Embryonic facial prominence (tissue), 1 donor: ENCODE data around the gene SLC12A5.

Source experiments
- DNase-seq: peaks from one replicate; pipeline ENCODE4 v3.0.0-alpha.2; 2016; ENCODE audit errors: extremely low spot score

The SLC12A5 gene

DNA sequence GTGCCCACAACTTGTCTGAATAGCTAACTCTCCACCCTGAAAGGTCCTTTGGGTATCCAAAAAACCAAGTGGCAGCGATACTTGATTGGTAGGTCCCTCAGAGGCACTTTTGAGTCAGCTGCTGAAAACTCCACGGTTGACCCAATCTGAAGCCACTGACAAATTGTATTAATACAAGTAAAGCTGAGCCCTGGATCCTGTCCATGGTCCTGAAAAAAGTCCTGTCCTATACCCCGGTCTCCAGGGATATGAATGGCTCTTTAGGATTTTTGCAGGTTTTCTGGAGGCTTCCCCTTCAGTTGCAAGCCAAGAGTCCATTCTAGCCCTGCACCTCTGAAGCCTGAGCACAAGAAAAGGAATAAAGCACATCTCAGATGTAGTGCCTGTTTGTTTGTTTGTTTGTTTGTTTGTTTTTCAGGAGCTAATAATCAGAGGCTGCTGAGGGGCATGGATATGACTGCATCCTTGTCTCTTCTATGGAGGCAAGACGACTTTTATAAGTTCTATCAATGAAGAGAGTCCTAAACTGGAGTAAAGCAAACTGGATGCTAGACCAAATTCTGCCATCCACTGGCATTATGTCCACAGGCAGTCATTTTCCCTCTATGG is 1.7 kb upstream of the SLC12A5 start:
- DNase-seq, result no peak

DNA sequence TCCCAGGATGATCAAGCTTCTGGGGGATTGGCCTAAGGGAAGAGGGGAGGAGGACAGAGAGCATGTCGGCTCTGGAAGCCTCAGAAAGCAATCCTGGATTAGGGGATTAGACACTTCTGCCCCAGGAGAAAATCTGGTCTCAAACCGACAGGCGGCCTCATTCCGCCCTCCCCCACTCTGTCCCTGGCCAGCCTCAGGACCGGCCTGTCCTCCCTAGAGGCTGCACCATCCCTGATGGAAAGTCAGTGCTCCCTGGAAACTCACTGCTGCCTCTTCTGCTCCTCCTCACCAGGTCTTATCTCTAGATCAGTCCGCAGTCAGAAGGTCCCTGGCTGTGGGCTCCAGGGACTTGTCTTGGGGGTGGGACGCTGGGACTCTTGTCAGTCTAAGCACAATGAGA is 905 bp upstream of the SLC12A5 start:
- DNase-seq, result no peak

DNA sequence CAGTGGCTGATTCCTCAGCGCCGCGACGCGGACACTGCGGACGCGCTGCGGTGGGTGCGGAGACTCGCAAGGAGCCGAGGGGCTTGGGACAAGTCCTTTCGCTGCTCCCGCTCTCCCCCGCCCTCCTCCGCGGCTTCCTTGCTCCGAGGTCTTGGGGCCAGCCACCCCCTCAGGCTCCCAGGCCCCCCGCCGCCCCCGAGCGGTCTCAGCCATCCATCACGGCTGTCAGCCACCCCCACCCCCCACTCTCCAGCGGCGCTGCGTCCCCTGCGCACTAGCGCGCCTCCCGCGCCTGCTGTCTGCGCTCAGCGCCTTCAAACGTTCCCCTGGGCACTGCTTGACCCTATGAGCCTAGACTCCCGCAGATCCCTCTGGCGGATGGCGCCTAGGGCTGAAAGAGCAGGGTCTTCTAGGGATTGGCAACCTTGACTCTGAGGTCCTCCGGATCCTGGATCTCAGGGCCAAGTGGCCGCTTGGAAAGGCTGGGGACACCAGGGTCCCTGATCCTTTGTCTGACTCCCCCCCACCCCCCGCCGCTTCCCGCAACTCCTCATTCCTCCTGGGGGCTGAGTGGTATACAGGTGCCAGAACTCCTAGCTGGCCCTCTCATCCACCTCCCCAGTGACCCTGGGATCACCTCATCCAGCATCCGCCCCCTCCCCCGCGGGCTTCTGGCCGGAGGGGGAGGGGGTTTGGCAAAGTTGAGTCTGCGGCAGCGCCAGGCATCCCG is 1.4 kb downstream of the SLC12A5 start:
- no peak for DNase-seq

DNA sequence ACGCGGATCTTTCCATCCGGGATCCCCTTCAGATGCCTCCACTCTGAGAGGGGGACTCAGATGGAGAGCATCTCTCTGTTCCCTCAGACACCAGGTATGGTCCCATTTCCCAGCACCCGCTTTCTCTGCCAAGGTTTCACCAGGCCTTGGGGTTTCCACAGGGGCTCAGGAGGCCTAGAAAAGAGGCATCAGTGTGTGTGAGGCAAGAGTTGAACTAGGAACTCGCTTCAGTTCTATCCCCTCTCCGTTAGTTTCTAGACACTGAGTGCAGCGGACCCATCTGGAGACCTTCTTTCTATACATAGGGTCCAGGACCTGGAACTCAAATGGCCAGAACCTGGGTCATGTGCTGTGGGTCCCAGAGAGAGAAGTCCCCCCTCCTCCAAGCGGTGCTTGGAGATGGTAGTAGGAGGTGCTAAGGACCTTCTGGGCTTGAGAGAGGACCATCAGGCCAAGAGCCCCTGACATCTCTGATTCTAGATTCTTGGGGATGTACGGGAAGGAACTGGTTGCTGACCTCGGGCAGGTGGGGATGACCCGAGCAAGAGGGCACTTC is 2.1 kb downstream of the SLC12A5 start:
- no peak for DNase-seq

DNA sequence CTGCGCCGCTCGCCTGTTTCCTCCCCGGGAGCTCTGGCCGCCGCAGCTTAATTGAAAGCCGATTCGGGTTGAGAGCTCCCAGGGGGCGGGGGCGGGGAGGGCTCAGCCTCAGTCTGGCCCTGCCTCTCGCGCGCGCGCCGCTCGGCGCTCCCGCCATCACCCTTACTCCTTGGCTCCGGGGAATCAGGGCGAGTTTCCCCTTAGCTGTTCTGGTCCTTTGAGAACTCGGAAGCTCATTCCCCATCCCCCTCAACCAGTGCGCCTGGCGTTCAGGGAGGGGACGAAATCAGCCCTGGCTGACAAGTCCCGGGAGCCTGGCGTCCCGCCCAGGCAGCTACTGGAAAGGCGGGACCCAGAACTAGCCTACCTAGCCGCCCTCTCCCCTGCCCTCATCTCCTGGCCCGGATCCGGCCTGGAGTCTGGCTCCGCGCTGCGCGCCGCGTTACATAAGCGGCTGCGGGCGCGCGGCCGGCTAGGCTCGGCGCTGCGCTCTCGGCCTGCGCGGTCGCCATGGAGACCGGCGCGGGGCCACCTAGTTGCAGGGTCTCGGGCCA is 2.8 kb downstream of the SLC12A5 start:
- no peak for DNase-seq

DNA sequence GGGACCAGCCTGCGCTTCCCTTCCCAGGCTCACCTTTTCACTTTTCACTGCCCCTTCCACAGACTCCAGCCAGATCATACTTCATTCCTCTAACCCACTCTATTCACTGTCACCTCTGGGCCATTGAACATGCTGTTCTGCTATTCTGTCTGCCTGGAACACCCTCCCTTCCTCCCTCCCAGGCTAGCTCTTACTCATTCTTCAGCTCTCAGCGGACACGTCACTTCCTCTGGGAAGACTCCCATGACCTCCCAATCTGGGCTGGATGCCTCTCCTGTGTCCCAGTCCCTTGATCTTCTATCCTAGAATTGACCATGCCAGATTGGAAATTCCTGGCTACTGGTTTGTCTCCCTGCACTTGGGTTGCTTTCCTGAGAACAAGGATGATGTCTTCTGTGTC is 5.0 kb downstream of the SLC12A5 start:
- DNase-seq, result no peak

DNA sequence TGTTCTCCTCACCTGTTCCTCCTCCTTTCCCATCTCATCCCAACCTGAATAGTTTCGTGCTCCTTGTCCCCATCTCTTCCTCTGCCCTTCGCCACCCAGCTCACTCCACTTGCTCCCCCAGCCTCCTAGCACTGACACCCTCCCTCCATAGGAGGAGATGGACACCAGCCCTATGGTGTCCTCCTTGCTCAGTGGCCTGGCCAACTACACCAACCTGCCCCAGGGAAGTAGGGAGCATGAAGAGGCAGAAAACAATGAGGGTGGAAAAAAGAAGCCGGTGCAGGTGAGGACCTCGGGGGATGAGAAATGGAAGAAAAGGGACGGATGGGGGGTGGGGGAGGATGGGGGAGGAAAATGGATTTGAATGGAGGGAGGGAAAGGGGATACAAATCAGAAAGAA is 6.2 kb downstream of the SLC12A5 start:
- no peak for DNase-seq

DNA sequence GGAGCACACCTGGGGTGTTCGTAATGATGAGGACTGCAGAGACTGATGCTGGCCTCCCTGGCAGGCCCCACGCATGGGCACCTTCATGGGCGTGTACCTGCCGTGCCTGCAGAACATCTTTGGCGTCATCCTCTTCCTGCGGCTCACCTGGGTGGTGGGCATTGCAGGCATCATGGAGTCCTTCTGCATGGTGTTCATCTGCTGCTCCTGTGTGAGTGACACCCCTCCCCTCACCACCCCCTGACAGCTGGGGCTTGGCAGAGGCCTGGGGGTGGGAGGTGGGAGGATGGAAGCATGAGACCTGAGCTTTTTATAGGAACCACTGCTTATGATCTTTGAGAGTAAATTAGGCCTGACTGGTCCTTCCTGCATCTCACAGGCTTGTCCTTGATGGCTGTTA is 6.7 kb downstream of the SLC12A5 start:
- no peak for DNase-seq

DNA sequence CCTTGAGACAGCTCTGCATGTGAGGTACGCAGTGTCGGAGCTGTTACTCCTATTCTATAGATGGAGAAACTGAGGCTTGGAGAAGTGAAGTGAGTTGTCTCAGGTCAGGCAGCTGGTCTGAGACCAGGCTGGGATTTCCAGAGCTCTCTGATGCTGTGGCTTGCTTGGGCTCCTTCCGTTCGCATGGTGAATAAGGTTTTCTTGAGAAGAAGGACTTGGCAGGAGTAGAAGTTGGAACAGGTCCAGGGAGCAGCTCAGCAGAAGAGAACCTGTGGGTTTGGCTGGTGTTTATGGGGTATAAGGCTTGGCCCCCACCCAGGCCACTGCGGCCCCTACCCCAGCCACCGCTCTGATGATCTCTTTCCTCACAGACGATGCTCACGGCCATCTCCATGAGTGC is 7.4 kb downstream of the SLC12A5 start:
- DNase-seq, result no peak

DNA sequence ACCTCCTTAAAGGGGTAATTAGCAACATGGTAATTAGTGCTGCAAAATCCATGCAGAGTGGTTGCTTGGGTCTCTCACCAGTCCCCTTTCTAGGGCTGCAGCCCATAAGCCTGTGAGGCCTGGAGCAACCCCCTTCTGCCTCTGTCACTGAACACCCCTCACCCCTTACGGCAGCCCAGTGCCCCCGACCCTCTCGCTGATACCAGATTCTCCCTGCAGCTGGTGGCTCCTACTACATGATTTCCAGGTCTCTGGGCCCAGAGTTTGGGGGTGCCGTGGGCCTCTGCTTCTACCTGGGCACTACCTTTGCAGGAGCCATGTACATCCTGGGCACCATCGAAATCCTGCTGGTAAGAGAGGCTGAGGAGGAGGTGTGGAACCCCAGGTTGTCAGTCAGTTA is 8.0 kb downstream of the SLC12A5 start:
- no peak for DNase-seq

DNA sequence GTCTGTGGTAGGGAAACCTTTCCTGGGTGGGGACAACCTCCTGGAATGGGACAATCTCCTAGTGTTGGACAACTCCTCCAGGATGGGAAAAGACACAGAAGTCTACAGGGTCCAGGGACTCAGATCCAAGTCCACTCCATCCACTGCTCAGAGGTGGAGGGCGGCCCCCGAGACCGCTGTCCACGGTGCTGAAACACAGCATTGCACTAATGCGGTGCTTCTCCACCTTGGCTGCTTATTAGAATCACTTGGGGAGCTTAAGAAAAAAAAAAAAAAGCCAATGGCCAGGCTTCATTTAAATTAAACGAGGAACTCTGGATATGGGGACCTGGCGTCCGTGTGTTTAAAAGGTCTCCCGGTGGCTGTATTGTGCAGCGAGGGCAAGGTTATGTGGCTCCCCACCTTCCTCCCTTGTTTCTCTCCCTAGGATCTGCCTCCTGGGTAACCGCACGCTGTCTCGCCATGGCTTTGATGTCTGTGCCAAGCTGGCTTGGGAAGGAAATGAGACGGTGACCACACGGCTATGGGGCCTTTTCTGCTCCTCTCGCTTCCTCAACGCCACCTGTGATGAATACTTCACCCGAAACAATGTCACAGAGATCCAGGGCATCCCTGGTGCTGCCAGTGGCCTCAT is 12.0 kb downstream of the SLC12A5 start:
- DNase-seq, result no peak

DNA sequence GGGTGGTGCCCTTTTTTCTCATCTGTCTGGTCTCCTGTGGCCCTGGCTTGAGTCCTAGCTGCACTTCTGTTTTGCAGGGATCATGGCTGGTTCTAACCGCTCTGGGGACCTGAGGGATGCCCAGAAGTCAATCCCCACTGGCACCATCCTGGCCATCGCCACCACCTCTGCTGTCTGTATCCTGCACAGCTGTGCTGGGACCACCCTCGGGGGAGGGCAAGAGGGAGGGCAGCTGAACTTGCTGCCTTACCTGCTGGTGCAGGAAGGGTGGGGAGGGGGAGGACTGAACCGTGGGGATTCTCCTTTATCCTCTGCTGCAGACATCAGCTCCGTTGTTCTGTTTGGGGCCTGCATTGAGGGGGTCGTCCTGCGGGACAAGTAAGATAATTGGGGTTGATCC is 14.5 kb downstream of the SLC12A5 start:
- DNase-seq, result no peak

DNA sequence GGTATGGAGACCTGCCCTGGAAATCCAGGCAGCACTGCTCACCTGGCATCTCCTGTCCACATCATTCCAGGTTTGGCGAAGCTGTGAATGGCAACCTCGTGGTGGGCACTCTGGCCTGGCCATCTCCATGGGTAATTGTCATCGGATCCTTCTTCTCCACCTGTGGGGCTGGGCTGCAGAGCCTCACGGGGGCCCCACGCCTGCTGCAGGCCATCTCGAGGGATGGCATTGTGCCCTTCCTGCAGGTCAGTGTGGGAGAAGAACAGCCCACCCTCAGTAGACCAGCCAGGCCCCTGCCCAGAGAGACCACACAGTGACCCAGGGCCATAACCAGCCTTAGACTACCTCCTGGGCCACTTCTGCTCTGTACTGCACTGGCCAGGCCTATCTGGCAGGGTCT is 15.9 kb downstream of the SLC12A5 start:
- DNase-seq, result no peak

DNA sequence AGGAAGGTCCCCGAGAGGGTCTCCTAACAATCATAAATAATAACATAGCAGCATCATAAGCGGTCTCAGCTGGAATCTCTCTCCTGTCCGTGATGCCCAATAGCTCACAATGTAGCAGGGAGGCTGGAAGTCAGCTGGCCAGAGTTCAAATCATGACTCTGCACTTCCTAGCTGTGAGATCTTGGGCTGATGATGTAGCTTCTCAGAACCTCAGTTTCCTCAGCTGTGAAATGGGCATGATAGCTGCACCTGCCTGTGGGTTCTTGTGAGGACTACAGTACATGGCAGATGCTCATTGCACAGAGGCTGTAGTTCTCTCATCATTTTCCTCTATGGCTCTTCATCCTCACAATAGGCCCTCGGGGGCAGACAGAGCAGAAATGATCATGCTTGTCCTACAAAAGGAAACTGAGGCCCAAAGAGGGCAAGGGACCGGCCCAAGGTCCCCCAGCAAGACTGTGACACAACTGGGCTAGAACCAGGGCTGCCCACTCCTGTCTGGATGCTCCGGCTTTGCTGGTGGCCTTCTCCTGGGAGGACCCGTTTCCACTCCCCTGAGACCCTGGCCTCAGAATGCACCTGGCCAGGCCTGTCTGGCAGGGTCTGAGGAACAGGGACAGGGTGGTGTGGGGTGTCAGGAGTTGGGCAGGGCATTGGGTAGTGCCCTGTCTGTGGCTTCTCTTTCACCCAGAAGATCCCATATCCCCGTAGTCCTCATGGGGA is 17.7 kb downstream of the SLC12A5 start:
- DNase-seq, result no peak

DNA sequence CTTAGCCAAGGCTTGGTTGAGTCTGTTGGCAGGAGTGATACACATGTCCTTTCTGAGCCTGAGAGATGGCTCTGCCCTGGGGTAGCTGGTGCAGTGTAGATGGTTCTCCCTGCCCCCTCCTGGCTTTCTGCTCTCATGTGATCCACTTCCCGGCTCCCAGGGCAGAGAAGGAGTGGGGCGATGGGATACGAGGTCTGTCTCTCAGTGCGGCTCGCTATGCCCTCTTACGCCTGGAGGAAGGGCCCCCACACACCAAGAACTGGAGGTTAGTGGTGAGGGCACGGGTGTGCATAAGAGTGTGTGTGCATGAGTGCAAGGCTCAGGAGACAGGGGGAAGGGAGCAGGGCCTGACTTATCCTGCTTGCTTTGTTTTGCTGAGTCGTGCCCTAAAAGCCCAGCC is 18.8 kb downstream of the SLC12A5 start:
- DNase-seq, result no peak

DNA sequence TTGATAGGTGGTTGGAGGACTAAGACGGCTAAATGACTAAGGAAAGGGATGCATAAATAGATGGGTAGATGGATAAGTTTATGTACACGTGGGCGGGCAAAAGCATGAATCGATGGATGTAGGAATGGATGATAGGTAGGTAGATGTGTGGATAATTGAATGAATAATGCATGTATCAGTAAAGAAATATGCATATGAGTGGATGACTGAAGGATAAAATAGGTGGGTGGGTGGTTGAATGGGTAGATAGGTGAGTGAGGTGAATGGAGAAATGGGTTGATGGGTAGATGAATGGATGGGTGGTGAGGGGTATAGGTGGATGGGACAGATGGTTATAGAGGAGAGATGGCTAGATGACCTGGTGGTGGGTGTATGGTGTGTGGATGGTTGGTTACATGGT is 20.2 kb downstream of the SLC12A5 start:
- DNase-seq, result no peak

DNA sequence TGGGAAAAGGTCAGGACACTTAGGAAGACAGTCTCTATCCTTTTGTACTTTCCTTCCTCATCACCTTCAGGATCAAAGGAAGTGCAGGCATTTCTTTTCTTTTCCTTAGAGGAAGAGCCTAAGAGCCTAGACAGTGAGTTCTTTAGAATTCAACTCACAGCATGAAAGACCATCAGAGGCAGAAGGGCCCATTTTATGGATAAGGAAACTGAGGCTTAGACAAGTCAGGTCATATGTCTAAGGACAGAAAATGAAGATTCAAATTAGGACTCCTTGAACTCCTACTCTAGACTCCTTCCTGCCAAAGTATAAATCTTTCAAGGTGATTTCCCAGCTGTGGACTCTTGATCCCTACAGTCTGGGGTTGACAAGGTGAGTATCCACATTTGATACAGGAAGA is 20.8 kb downstream of the SLC12A5 start:
- DNase-seq, result no peak

DNA sequence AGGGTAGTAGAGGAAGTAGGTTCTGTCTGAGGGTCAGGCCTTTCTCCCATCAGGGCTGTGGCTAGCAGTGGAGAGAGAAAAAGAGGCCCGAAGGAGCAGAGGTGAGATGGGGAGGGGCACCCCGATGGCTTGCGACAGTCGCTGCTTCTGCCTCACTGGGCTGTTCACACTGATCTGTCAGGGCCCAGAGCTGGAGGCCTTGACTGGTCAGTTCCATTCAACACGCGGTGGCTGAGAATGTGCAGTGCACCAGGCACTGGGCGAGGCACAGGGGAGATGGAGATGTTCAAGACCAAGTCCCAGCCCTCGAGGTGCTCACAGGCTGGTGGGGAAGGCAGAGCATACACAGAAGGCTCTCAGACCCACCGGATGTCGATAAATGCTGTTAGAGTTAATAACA is 21.4 kb downstream of the SLC12A5 start:
- DNase-seq, result no peak

DNA sequence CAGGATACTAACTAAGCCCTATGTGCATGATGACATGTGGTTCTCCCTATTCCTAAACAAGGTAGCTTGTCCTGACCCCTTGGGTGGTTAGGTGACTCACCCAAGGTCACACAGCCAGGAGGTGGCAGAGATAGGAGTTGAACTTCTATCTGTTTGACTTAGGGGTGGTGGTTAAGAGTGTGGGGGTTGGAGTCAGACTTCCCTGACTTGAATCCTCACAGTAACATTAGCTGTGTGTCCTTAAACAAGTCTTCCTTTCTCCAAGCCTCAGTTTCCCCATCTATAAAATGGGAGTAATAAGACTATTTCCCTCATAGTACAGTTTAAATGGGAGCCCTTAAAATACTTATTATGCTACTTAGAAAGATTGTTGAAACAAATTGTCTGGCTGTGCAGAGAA is 21.9 kb downstream of the SLC12A5 start:
- no peak for DNase-seq

DNA sequence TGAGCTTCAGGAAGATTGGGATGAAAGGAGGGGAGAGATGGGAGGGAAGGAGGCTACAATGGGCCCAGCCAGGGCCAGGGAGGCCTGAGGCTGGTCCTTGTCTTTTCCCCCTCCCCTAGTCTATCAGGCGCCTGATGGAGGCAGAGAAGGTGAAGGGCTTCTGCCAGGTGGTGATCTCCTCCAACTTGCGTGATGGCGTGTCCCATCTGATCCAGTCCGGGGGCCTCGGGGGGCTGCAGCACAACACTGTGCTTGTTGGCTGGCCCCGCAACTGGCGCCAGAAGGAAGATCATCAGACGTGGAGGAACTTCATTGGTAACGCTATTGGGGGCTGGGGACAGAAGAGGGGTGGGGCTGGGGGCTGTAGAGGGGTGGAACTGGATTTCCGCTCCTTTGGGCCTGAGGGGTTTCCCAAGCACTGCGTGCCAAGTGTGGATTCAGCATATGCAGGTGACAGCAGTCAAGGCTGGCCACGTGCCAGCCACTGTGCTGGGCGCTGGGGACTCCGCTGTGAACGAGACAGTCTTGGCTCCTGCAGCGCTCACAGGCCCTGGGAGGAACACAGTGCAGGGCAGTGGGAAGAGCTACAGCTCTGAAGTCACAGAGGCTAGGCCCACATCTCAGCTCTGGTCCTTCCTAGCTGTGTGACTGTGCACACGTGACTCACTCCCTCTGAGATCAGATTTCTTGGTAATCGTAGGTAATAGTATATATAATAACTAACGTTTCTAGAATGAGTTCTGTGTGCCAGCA is 22.7 kb downstream of the SLC12A5 start:
- DNase-seq, result no peak

DNA sequence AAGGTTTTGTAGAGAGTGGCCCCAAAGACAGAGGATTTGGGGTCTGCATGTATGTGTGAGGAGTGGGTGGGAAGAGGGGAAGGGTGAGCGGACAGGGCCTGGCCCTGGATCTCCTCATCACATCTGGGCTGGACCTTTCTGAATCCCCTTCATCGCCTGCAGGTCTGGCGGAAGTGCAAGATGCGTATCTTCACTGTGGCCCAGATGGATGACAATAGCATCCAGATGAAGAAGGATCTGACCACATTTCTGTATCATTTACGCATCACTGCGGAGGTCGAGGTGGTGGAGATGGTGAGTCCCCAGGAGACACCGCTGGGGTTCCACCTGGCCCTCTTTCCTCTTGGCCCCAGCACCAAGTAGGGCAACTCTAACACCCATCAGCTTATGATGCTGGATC is 24.4 kb downstream of the SLC12A5 start:
- DNase-seq, result no peak
